Right lobe of liver (tissue), 4 donors: Measurements from ENCODE around the gene TOMM20.

Experiments used
- POLR2A ChIP-seq: fragments of 450-650 bp; IDR thresholded peaks from one replicate; pipeline ENCODE4 v1.6.1; 2017; ENCODE audit warnings: antibody characterized with exemption, mild to moderate bottlenecking
- TF ChIP-seq, protein P1 (sequence below), 4 donors: fragments of 200-600 bp in 3 of 4; fragments of 450-650 bp in 1 of 4; IDR thresholded peaks; one replicate each; pipeline versions ENCODE4 v1.5.1 to v1.8.0; 2016 to 2022; ENCODE audit warnings: antibody characterized with exemption in 4 of 4, mild to moderate bottlenecking in 2 of 4
- donor health status: DM: no; HTN: no; CAD: no.
- donor health status: DM: no; HTN: no; CAD: no.
- donor health status: DM: no; HTN: yes; CAD: no.

- TF ChIP-seq, protein P1, sequence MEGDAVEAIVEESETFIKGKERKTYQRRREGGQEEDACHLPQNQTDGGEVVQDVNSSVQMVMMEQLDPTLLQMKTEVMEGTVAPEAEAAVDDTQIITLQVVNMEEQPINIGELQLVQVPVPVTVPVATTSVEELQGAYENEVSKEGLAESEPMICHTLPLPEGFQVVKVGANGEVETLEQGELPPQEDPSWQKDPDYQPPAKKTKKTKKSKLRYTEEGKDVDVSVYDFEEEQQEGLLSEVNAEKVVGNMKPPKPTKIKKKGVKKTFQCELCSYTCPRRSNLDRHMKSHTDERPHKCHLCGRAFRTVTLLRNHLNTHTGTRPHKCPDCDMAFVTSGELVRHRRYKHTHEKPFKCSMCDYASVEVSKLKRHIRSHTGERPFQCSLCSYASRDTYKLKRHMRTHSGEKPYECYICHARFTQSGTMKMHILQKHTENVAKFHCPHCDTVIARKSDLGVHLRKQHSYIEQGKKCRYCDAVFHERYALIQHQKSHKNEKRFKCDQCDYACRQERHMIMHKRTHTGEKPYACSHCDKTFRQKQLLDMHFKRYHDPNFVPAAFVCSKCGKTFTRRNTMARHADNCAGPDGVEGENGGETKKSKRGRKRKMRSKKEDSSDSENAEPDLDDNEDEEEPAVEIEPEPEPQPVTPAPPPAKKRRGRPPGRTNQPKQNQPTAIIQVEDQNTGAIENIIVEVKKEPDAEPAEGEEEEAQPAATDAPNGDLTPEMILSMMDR (IDR thresholded peaks at IDR 0.05): no peak
- TF ChIP-seq POLR2A: no peak
Observed at GRCh38 chr1:235138821-235139220, 10.2 kb upstream of the TOMM20 start.
